Measurements from ENCODE around the gene EDA.

EDA gene

GRCh38 chrX:70030301-70030767 lies 414.4 kb downstream of the EDA start:
- peak in 3 of 5 donors; percentile 13 to 56 (median 19) for DNase-seq

DNA sequence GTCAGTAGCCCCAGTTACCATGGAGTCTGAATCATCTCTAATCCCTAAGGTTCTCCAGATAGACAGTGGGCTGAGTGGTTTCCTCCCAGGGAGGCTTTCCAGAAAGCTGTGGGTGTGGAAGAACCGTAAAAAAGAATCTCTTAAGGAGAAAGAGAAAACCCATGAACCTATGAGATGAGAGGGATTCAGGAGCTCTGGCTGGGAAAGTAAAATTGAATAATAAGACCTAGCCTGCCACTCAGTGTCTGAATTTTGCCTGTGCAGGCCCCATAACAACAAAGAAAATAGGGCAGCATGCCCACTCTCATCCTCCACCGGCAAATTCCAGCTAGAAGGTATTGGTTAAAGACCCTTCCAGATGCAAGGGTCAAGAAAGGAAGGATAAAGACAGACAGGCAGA lies 416.9 kb downstream of the EDA start:
- DNase-seq, result no peak

- peak in 1 of 5 donors; percentile 18 for DNase-seq
These were observed 417.6 kb downstream of the EDA start for GRCh38 chrX:70033348-70034051.

DNA sequence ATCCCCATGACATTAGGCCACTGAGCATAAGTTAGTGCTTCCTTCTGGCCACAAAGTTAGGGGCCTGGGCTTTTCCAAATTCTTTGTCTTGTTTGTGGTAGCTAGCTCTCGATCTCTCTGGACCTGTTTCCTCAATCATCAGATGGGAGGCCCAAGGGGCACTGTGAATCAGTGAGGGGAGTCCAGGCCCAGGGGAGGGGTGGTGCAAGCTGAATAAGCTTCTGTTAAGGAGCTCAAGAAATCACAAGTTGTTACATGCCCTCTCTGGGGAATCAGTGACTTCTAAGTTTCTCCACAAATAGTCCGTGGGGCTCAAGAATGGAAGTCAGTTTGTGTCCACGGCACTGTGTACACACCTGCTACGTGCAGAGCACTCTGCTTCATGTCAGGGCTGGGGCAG lies 418.7 kb downstream of the EDA start:
- DNase-seq, result no peak

DNA sequence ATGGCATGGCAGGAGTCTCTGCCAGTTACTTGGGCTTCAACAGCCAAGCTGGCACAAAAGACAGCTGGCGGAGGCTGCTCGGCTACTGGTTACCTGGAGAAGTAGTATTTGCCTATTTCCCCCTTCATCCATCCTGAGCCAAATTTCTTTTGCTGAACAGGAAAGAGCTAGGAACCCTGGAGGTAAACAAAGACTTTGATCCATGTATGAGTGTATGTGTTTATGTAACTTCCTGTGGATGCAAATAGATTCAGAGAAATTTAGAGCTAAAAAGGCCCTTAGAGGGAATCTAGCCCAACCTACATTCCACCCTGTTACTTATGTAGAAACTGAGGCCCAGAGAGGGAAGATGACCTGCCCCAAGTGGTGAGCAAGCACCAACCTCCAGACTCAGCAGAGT lies 422.6 kb downstream of the EDA start:
- no peak for DNase-seq

DNA sequence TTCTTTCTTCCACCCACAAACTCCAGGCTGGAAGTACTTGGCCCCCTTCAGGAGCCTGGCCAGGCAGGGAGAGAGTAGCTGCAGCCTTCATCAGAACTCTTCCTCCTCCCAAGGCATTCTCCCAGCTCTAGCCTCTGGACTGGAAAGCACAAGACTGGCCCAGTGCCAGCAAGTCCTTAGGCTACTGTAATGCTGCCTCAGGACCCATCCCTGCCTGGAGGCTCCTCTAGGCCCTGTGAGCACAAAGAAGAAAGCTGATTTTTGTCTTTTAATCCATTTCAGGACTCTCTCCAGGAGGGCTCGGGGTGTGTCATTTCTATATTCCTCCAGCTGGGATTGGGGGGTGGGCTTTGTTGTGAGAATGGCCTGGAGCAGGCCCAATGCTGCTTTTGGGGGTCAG lies 423.0 kb downstream of the EDA start:
- DNase-seq, result no peak

DNA sequence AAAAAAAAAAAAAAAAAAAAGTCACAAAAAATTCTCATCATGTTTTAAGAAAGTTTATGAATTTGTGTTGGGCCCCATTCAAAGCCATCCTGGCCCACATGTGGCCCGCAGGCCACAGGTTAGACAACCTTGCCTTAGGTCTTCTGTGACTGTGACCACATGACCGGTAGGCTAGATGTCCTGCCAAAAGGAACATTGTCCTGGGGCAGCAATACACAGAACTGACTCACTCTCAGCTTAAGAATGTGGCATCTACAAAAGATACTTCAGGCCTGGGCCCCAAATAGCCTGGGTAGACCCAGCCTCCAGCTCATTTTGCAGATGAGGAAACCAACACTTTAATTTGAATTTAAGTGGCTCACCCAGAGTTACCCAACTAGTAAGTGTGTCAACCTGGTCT lies 423.8 kb downstream of the EDA start:
- DNase-seq, result no peak

- no peak for DNase-seq
These were observed 426.1 kb downstream of the EDA start for GRCh38 chrX:70041993-70042392.

DNA sequence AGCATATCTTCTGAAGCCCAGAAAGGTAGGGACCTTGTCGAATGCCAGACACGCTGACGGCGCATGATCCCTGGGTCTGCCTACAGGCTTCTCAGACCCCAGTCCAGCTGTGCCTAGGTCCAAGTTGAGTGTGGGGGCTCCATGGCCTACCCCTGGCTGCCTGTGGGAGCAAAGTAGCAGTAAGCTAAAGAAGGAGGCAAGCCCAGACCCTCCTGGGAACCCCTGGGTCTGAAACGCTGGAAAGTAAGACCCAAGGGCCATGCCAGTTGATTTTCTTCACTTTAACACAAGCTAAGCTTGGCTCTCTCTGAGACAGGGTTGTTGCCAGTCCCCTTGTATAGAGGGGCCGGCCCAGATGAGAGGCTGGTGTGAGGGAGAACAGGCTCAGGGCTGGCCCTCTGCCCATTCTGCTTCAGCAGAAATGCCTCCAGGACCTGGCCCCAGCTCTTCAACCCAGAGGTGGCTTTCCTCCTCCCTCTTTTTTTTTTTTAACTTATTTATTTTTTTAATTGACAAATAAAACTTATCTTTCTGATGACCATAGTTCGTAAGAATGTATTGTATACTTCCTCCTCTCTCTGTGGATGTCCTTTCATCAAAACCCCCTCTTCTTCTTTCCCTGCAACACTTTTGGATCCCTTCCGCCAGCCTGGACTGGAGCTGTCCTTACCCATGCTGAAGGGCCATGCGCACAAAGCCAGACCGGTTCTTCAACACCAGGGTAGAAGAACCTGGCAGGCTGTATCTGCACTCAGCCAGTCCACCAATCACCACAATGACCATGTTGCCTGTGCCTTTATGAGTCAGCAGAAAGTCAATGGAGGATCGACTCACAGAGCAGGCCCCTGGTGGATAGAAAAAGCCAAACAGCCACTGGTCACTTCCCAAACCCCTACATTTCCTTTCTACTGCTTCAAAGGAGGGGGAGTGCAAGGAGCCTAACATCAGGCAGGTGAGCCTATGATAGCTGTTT lies 426.8 kb downstream of the EDA start:
- DNase-seq, result no peak

DNA sequence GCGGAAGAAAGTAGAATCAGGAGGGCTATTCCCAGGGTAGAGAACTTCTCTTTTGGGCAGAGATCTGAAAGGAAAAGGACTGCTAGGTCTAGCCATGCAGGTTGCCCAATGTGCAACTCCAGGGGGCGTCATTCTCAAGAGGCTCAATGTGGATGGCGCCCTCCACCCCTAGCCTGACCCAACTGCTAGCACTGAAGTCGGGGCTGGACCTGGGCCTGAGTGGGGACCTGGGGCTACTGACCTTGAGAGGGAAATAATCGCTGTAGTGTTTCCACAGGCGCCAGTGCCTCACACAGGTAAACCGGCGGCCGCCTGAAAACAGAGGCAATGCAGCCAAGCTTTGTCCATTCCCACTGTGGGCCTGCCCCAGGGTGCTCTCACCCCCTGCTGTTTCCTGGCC lies 427.8 kb downstream of the EDA start:
- no peak for DNase-seq

- DNase-seq, result no peak
These were observed 428.8 kb downstream of the EDA start for GRCh38 chrX:70044541-70045245.

DNA sequence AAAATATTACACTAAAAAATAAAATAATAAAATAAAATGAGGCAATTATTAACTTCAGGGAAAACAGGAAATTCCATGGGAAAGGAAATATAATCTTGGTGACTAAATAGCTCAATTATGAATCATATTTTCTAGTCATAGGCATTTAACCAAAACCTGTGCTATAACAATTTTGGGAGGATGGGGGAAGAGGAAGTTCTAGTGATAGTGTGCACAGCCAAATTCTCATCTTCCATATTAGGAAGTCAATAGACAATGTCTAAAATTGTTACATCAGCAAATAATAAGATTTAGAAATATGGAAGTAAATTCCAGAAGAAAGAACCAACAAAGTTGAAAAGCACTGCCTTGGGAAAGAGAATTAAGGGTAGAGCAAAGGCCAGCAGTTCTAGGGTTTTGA lies 431.1 kb downstream of the EDA start:
- no peak for DNase-seq

- no peak for DNase-seq
These were observed 433.5 kb downstream of the EDA start for GRCh38 chrX:70049406-70049805.

DNA sequence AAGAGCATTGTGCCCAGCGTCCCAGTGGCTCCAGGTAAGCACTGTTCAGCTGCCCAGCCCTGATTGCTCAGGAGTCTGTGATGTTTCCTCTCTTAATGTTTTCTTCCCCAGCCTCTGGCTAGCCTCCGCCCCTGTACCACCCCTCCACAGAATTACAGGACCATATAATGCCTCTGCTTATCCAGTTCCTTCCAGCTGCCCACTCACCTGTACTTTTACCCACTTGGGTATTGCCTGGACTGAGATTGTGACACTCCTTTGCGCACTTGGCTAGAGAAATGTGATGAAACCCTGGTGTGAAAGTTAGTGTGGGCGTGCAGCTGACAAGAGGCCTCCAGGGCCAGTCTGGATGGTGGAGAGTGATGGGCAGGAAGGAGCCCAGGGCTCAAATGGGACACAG lies 434.0 kb downstream of the EDA start, which contains the start of gene AWAT2:
Gene AWAT2, minus strand, starts transcription at position 14 of the 400 bp plus-strand sequence. Its CDS starts 6 bp downstream, at position 8.
- no peak for DNase-seq

DNA sequence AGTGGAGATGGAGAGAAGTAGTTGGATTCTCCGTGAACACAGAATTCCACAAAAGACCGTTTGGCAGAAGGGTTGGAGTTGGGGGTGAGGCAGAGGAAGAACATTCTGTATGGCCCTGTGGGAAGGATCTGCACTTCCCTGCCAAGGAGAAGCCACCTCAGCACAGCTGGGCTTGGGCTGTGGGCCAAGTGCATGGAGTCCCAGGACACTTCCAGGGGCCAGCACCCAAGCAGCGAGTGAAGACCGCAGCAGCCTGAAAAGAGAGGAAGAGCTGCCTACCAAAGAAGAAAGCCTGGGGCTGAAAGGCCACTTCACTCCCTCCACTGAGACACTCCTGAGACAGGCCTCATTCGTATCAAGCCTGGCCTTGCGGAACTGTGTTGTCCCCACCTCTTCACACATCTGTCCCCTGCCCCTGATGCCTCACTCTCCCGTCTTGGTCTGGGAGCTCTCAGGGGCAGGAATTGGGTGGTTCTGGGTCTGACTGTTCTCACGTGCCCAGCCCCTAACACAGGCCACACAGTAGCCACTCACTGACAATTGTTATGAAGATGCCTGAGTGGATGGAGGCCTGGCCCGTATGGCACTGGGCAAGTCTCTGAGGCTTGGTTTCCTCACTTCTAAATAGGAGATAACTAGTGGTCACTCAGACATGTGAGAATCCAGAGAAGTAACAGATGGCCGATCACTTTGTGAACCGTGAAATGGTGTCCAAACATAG lies 437.1 kb downstream of the EDA start:
- DNase-seq, result no peak

DNA sequence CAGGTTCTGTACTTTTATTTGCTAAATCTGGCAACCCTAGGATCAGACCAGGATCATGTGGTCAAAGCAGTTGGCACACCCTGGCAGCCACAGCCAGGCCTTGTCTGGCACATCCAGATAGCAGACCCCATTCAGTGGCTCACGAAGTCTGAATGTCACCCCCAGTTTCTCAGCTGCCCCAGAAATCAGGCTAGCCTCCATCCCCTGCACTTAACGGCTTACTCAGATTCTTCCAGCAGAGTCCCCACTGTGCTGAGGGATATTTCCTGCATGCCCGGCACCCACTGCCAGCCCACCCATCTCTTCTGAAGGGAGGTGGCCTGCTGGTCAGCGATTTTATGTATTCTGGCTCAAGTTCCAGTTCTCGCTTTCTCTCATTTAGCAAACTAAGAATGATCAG lies 438.5 kb downstream of the EDA start:
- no peak for DNase-seq

DNA sequence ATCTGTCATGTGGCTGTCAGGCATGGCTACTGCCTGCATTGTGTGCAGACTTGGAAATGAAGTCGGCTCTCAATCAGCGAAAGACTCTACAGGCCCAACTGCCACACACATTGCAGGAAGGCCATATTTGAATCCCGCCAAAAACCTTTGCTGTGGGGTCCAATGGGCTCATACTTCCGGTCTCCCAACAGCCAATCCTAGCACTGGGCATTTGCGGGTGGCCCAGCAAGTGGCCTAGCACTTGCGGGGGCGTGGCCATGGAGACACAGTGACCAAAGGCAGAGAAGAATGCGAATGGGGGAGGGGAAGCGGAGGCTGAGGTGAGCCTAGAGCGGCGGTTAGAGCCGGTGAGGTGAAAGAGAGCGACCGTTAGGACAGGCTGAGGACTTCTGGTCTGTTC lies 446.2 kb downstream of the EDA start, which contains the start of gene OTUD6A:
Gene OTUD6A, plus strand, starts transcription at position 382 of the 400 bp plus-strand sequence. CDS start 68 bp downstream, outside the sequence.
- no peak for DNase-seq

DNA sequence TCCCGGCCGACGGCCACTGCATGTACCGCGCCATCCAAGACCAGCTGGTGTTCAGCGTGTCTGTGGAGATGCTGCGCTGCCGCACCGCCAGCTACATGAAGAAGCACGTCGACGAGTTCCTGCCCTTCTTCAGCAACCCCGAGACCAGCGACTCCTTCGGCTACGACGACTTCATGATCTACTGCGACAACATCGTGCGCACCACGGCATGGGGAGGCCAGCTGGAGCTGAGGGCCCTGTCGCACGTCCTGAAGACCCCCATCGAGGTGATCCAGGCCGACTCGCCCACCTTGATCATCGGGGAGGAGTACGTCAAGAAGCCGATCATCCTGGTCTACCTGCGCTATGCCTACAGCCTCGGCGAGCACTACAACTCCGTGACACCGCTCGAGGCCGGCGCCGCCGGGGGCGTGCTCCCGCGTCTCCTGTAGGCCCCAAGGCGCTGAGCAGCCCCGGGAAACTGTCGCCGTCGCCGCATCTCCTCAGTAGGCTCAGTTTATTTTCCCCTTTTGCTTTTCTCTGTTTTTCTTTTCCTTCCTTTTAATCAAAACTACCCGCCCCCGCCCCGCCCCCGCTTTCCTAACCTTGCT lies 447.1 kb downstream of the EDA start:
- no peak for DNase-seq

- no peak for DNase-seq
These were observed 450.7 kb downstream of the EDA start for GRCh38 chrX:70066646-70067045.

GRCh38 chrX:70079297-70079696 lies 463.4 kb downstream of the EDA start:
- DNase-seq, result no peak

- no peak for DNase-seq
These were observed 464.0 kb downstream of the EDA start for GRCh38 chrX:70079870-70080269.

GRCh38 chrX:70082723-70083122 lies 466.8 kb downstream of the EDA start:
- no peak for DNase-seq

Measured in T-helper 1 cell (primary cell).